SK-N-SH (cell line): ENCODE results near the gene ASCL3. TPM values are rescaled to one million over a fixed set of nuclear protein-coding genes. Genes with fewer than 3 reads are reported as not detected.
"Not testable (repeated sequence)": the region's sequence is repeated elsewhere in the genome, so short reads cannot be mapped to it uniquely, and the experiment has no call there.

Experiments used
- CTCF ChIA-PET: fragments of 300-600, 350-600 bp; formaldehyde crosslinking; extraction: SDS; loops from one replicate; lab custom pipeline; 2021; lab: Yijun Ruan, JAX
- POLR2A ChIA-PET: fragments of 350-600 bp; sonication (Branson Sonifier 250); formaldehyde crosslinking; extraction: SDS; loops from one replicate; lab custom pipeline; 2020; ENCODE audit warnings: antibody characterized with exemption, inconsistent platforms; lab: Yijun Ruan, JAX
- DNase-seq: peaks from one replicate; pipeline ENCODE4 v3.0.0; 2012
- H2AFZ ChIP-seq: fragments of 200-600 bp; sonication (generic); 2 replicates; pipeline ENCODE4 v1.8.1; 2016; ENCODE audit warnings: antibody characterized with exemption, mild to moderate bottlenecking, low read depth
- H3F3A ChIP-seq: fragments of 200-600 bp; sonication (generic); replicated peaks from 2 replicates; pipeline ENCODE3; 2016; ENCODE audit warnings: antibody characterized with exemption, mild to moderate bottlenecking; ENCODE audit not compliant: insufficient read depth
- H3K27ac ChIP-seq, 2 experiments: fragments of 200-500 bp in 1 of 2; fragments of 200-600 bp in 1 of 2; sonication (Bioruptor generic) in 1 of 2; sonication (generic), shearing (Covaris generic) in 1 of 2; 2 replicates each; pipeline versions ENCODE4 v1.5.1 to v1.6.1; 2014 to 2016; ENCODE audit warnings: low read depth in 2 of 2, inconsistent platforms in 1 of 2, low read length in 1 of 2, mild to moderate bottlenecking in 1 of 2, mixed read lengths in 1 of 2
- H3K27me3 ChIP-seq: fragments of 200-600 bp; sonication (generic), shearing (Covaris generic); 2 replicates; pipeline ENCODE4 v1.6.1; 2016; ENCODE audit warnings: mixed run types; ENCODE audit not compliant: insufficient read depth
- H3K36me3 ChIP-seq, 2 experiments: fragments of 200-500 bp in 1 of 2; fragments of 200-600 bp in 1 of 2; sonication (Bioruptor generic) in 1 of 2; sonication (generic) in 1 of 2; replicated peaks in 1 of 2; 2 replicates each; pipeline versions ENCODE3 to v1.5.1; 2014 to 2016; ENCODE audit warnings: low read length in 1 of 2, mild to moderate bottlenecking in 1 of 2; ENCODE audit not compliant: insufficient read depth in 2 of 2, control insufficient read depth in 1 of 2
- H3K4me1 ChIP-seq, 2 experiments: fragments of 200-500 bp in 1 of 2; fragments of 200-600 bp in 1 of 2; sonication (Bioruptor generic) in 1 of 2; sonication (generic), shearing (Covaris generic) in 1 of 2; 2 replicates each; pipeline versions ENCODE4 v1.5.1 to v1.6.1; 2014 to 2016; ENCODE audit warnings: low read depth in 1 of 2, low read length in 1 of 2, mixed run types in 1 of 2; ENCODE audit not compliant: insufficient read depth in 2 of 2, control insufficient read depth in 1 of 2
- H3K4me2 ChIP-seq: fragments of 200-600 bp; sonication (generic), shearing (Covaris generic); 2 replicates; pipeline ENCODE4 v1.6.1; 2017; ENCODE audit warnings: mixed run types
- H3K4me3 ChIP-seq, 2 experiments: fragments of 200-500 bp in 1 of 2; fragments of 200-600 bp in 1 of 2; sonication (Bioruptor generic) in 1 of 2; sonication (generic), shearing (Covaris generic) in 1 of 2; 2 replicates each; pipeline versions ENCODE4 v1.5.1 to v1.8.1; 2014 to 2016; ENCODE audit warnings: low read depth in 2 of 2, inconsistent platforms in 1 of 2, low read length in 1 of 2, mild to moderate bottlenecking in 1 of 2, mixed read lengths in 1 of 2, moderate library complexity in 1 of 2
- H3K79me2 ChIP-seq: fragments of 200-600 bp; sonication (generic); 2 replicates; pipeline ENCODE4 v1.8.1; 2017; ENCODE audit warnings: mild to moderate bottlenecking; ENCODE audit not compliant: insufficient read depth
- H3K9ac ChIP-seq: fragments of 200-600 bp; sonication (generic); 2 replicates; pipeline ENCODE4 v1.6.1; 2017; ENCODE audit warnings: mixed run types
- H3K9me2 ChIP-seq: fragments of 200-600 bp; sonication (generic); 2 replicates; pipeline ENCODE4 v1.6.1; 2017; ENCODE audit warnings: mixed run types
- H3K9me3 ChIP-seq: fragments of 200-600 bp; sonication (generic); 2 replicates; pipeline ENCODE4 v1.6.1; 2017; ENCODE audit warnings: mixed run types, mild to moderate bottlenecking, moderate library complexity
- H4K20me1 ChIP-seq: fragments of 200-600 bp; sonication (generic); 2 replicates; pipeline ENCODE4 v1.6.1; 2017; ENCODE audit warnings: mild to moderate bottlenecking, mixed run types; ENCODE audit not compliant: insufficient read depth
- EZH2phosphoT487 ChIP-seq: fragments of 200-600 bp; sonication (generic); IDR thresholded peaks from 2 replicates; pipeline ENCODE4 v1.6.1; 2017; ENCODE audit warnings: low read depth, mixed run types, mild to moderate bottlenecking, antibody characterized with exemption, moderate library complexity, borderline replicate concordance
- FOSL2 ChIP-seq: IDR thresholded peaks from 2 replicates; pipeline ENCODE4 v1.4.0; 2012; ENCODE audit warnings: low read depth, mild to moderate bottlenecking, moderate library complexity, borderline replicate concordance
- FOXM1 ChIP-seq: IDR thresholded peaks from 2 replicates; pipeline ENCODE4 v1.4.0; 2012; ENCODE audit warnings: low read depth, mild to moderate bottlenecking
- GATA2 ChIP-seq: sonication (generic); formaldehyde crosslinking; IDR thresholded peaks from 2 replicates; pipeline ENCODE4 v1.5.0; 2020; ENCODE audit warnings: mild to moderate bottlenecking, missing genetic modification reagents
- NFIC ChIP-seq: IDR thresholded peaks from 2 replicates; pipeline ENCODE4 v1.4.0; 2012; ENCODE audit warnings: borderline replicate concordance
- NRF1 ChIP-seq: IDR thresholded peaks from 2 replicates; pipeline ENCODE4 v1.6.1; 2012; ENCODE audit warnings: low read depth, mild to moderate bottlenecking, low read length
- RCOR1 ChIP-seq: fragments of 150-350 bp; IDR thresholded peaks from 2 replicates; pipeline ENCODE4 v1.6.1; 2017; ENCODE audit warnings: antibody characterized with exemption, low read length
- RFX5 ChIP-seq: IDR thresholded peaks from 2 replicates; pipeline ENCODE4 v1.6.1; 2012; ENCODE audit warnings: mild to moderate bottlenecking, improper control_type of control experiment, low read length
- SIN3A ChIP-seq: IDR thresholded peaks from 2 replicates; pipeline ENCODE4 v1.6.1; 2012; ENCODE audit warnings: low read depth, mild to moderate bottlenecking, low read length, moderate library complexity, borderline replicate concordance
- WGBS: methylation state at CpG from one replicate; pipeline ENCODE4 v1.1.6; 2017; ENCODE audit warnings: low lambda C conversion rate; 5-methylcytosine and 5-hydroxymethylcytosine counted together
- polyA plus RNA-seq, 3 experiments: library from polyadenylated mRNA; depleted of rRNA; stranded (reverse); fragments of >200 nt; gene quantifications; 2 replicates each; pipeline ENCODE4 v1.2.3, GENCODE V29; 2012
- TF ChIP-seq, protein P1 (sequence below): IDR thresholded peaks from 2 replicates; pipeline ENCODE4 v1.4.0; 2012; ENCODE audit warnings: low read depth
- TF ChIP-seq, protein P2 (sequence below): fragments of 150-350 bp; IDR thresholded peaks from 2 replicates; pipeline ENCODE4 v1.6.1; 2016; ENCODE audit warnings: mild to moderate bottlenecking, low read depth, low read length

ASCL3 gene
- polyA plus RNA-seq, 1 of the 3 experiments (the other 2 are of a cell fraction), result not detected

DNA sequence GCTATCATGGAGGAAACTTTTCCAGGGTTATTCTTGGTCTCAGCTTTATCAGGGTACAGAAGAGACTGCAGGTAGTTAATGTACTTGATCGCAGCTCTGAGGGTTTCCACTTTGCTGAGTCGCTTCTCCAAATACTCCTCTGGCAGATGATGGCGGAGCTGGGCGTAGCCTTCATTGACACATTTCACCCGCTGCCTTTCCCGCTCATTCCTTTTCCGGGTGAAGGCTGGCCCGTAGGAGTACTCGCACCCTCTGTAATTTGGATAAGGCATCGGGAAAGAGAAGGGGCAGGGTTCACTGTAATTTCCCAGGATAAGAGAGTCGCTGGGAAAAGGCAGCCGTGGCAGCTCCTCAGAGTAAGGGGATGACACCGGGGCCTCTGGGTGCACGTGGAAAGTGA is 5.2 kb downstream of the ASCL3 start:
- Histone ChIP-seq H3K4me1 (peaks cover 0 to 4% of the 10 kb centered on the region in 2 experiments; a peak in 2 of 4 replicates), H3K27ac (no peak overlapping the region), H3K9me3 (no peaks in the 10 kb centered on the region), H3K27me3 (no peaks in the 10 kb centered on the region), H3K79me2 (no peaks in the 10 kb centered on the region; the same call in 1 of the 2 replicates), H2AFZ (no peak overlapping the region), H3K36me3 (no peaks in the 10 kb centered on the region), H3K4me2 (no peak overlapping the region), H3K9ac (no peak overlapping the region), H3F3A (peaks cover 5% of the 10 kb centered on the region), H3K9me2 (no peaks in the 10 kb centered on the region), H4K20me1 (no peaks in the 10 kb centered on the region), H3K4me3 (no peak overlapping the region)
- no peak for TF ChIP-seq NRF1
- TF ChIP-seq RFX5, result no peak
- TF ChIP-seq NFIC, result no peak
- no peak for TF ChIP-seq EZH2phosphoT487
- ChIA-PET POLR2A (no interaction called here), CTCF (interaction anchor here (0.8 to 2.5 kb wide), 2 partner anchors 22 to 26 kb away, joined by 3 to 9 read pairs; no protein-coding TSS in a partner anchor)
- 82% methylated on average over 14 of the region's 14 CpGs for WGBS
- no peak for DNase-seq

DNA sequence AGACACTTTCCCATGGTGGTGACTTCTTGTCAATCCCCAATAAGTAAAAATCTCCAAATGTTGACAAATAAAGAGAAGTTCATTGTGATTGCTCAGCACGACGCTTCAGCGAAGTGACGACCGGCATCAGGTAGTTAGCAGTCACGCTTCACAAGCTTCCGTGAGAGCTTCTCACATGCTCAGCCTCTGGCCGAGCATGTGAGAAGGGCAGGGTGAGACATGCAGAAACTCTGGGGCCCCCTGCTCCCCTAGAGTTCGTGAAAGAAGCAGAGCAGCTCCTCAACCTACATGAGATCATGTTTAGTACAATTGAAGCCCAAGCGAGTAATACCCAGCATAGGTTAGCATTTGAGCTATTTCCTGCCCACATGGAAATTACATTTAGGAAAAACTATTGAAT is 5.7 kb downstream of the ASCL3 start:
- DNase-seq, result no peak
- Histone ChIP-seq H2AFZ (no peak overlapping the region), H3K79me2 (no peaks in the 10 kb centered on the region; the same call in 1 of the 2 replicates), H3K9ac (no peak overlapping the region), H3K4me3 (no peak overlapping the region), H3K9me3 (no peaks in the 10 kb centered on the region), H4K20me1 (no peaks in the 10 kb centered on the region), H3K4me2 (no peak overlapping the region), H3F3A (peaks cover 5% of the 10 kb centered on the region), H3K9me2 (no peaks in the 10 kb centered on the region), H3K27me3 (no peaks in the 10 kb centered on the region), H3K36me3 (no peaks in the 10 kb centered on the region), H3K27ac (no peak overlapping the region), H3K4me1 (peaks cover 0 to 4% of the 10 kb centered on the region in 2 experiments; a peak in 1 of 4 replicates)
- CTCF ChIA-PET, result interaction anchor here (0.8 to 2.5 kb wide), 2 partner anchors 22 to 25 kb away, joined by 3 to 9 read pairs; no protein-coding TSS in a partner anchor
- TF ChIP-seq FOSL2 (no peak), GATA2 (no peak), FOXM1 (no peak), SIN3A (no peak), RCOR1 (no peak)
- TF ChIP-seq, protein P1, sequence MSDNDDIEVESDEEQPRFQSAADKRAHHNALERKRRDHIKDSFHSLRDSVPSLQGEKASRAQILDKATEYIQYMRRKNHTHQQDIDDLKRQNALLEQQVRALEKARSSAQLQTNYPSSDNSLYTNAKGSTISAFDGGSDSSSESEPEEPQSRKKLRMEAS, result no peak
- TF ChIP-seq, protein P2, sequence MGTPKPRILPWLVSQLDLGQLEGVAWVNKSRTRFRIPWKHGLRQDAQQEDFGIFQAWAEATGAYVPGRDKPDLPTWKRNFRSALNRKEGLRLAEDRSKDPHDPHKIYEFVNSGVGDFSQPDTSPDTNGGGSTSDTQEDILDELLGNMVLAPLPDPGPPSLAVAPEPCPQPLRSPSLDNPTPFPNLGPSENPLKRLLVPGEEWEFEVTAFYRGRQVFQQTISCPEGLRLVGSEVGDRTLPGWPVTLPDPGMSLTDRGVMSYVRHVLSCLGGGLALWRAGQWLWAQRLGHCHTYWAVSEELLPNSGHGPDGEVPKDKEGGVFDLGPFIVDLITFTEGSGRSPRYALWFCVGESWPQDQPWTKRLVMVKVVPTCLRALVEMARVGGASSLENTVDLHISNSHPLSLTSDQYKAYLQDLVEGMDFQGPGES, result no peak
- WGBS, result 95% methylated on average over 10 of the region's 10 CpGs
- POLR2A ChIA-PET, result no interaction called here

DNA sequence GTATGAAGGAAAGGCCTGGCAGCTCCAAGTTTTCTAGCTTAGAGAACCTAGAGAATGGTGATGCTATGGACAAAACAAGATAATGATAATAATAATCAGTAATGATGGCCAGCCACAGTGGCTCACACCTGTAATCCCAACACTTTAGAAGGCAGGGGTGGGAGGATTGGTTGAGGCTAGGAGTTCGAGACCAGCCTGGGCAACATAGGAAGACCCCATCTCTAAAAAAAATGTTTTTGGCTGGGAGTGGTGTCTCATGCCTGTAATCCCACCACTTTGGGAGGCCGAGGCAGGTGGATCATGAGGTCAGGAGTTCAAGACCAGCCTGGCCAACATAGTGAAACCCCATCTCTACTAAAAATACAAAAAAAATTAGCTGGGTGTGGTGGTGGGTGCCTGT is 7.0 kb downstream of the ASCL3 start:
- H3K27me3 ChIP-seq, H3K4me1 ChIP-seq, CTCF ChIA-PET, H4K20me1 ChIP-seq, H3K9me2 ChIP-seq, H3K9ac ChIP-seq, H3F3A ChIP-seq, H3K4me3 ChIP-seq, H3K36me3 ChIP-seq, DNase-seq, H3K9me3 ChIP-seq, H2AFZ ChIP-seq, H3K79me2 ChIP-seq, H3K4me2 ChIP-seq, POLR2A ChIA-PET, H3K27ac ChIP-seq: not testable (repeated sequence)
- WGBS, result 83% methylated on average over 2 of the region's 2 CpGs
